GM23338 (cell line): Measurements from ENCODE around the gene ZNF420. TPM values are rescaled to one million over a fixed set of nuclear protein-coding genes. Genes with fewer than 3 reads are reported as not detected.

Source experiments
- ATAC-seq: fragments of 200-7000 bp; cut with Tn5 transposase; 3 replicates; pipeline ENCODE4 v1.9.1; 2020
- DNase-seq: peaks from one replicate; pipeline ENCODE4 v3.0.0-alpha.2; 2015; ENCODE audit warnings: low spot score
- H2AFZ ChIP-seq: fragments of 200-600 bp; sonication (generic); 2 replicates; pipeline ENCODE4 v1.8.0; 2016; ENCODE audit warnings: antibody characterized with exemption, mild to moderate bottlenecking, moderate library complexity
- H3F3A ChIP-seq: fragments of 200-600 bp; sonication (generic); replicated peaks from 2 replicates; pipeline ENCODE4 v1.8.0; 2017; ENCODE audit warnings: antibody characterized with exemption, mixed run types, low read depth
- H3K27ac ChIP-seq: fragments of 200-600 bp; sonication (generic); 2 replicates; pipeline ENCODE4 v1.6.1; 2016; ENCODE audit warnings: low read depth
- H3K27me3 ChIP-seq: fragments of 200-600 bp; sonication (generic); 2 replicates; pipeline ENCODE4 v1.8.0; 2016; ENCODE audit warnings: mild to moderate bottlenecking, mixed run types, moderate library complexity; ENCODE audit not compliant: insufficient read depth
- H3K36me3 ChIP-seq: fragments of 200-600 bp; sonication (generic); 2 replicates; pipeline ENCODE4 v1.8.0; 2016; ENCODE audit warnings: mild to moderate bottlenecking; ENCODE audit not compliant: insufficient read depth
- H3K4me1 ChIP-seq: fragments of 200-600 bp; sonication (generic); 2 replicates; pipeline ENCODE4 v1.8.0; 2016; ENCODE audit warnings: mild to moderate bottlenecking, moderate library complexity; ENCODE audit not compliant: insufficient read depth
- H3K4me2 ChIP-seq: fragments of 200-600 bp; sonication (generic); 2 replicates; pipeline ENCODE4 v1.7.1; 2017; ENCODE audit warnings: mixed run types
- H3K4me3 ChIP-seq: fragments of 200-600 bp; sonication (generic); 2 replicates; pipeline ENCODE4 v1.6.1; 2016; ENCODE audit warnings: mixed run types
- H3K79me2 ChIP-seq: fragments of 200-600 bp; sonication (generic); replicated peaks from 2 replicates; pipeline ENCODE4 v1.8.0; 2017; ENCODE audit warnings: mild to moderate bottlenecking; ENCODE audit not compliant: insufficient read depth
- H3K9me2 ChIP-seq: fragments of 200-600 bp; sonication (generic); 2 replicates; pipeline ENCODE4 v1.8.0; 2017; ENCODE audit not compliant: insufficient read depth
- H4K20me1 ChIP-seq: fragments of 200-600 bp; sonication (generic); replicated peaks from 2 replicates; pipeline ENCODE4 v1.8.0; 2017; ENCODE audit warnings: mild to moderate bottlenecking; ENCODE audit not compliant: insufficient read depth
- H3K27ac Mint-ChIP-seq: 2 replicates; pipeline ENCODE4 v1.8.0; 2020; ENCODE audit warnings: inconsistent platforms, mild to moderate bottlenecking, moderate library complexity, mixed read lengths
- H3K27me3 Mint-ChIP-seq: 3 replicates; pipeline ENCODE4 v1.8.0; 2022; ENCODE audit warnings: low read depth, mild to moderate bottlenecking, moderate library complexity, mixed read lengths, inconsistent platforms; ENCODE audit not compliant: insufficient read depth, poor library complexity
- H3K36me3 Mint-ChIP-seq: 3 replicates; pipeline ENCODE4 v1.8.0; 2021; ENCODE audit warnings: low read depth, mild to moderate bottlenecking, inconsistent platforms, moderate library complexity, mixed read lengths
- H3K4me1 Mint-ChIP-seq: 3 replicates; pipeline ENCODE4 v1.8.0; 2020; ENCODE audit warnings: mild to moderate bottlenecking, inconsistent platforms, mixed read lengths
- H3K4me3 Mint-ChIP-seq: 3 replicates; pipeline ENCODE4 v1.8.0; 2021; ENCODE audit warnings: moderate library complexity, mild to moderate bottlenecking, inconsistent platforms, mixed read lengths
- H3K9me3 Mint-ChIP-seq: 3 replicates; pipeline ENCODE4 v1.8.0; 2020; ENCODE audit warnings: moderate library complexity, mild to moderate bottlenecking, inconsistent platforms, mixed read lengths
- CREB1 ChIP-seq: fragments of 250-450 bp; sonication (Bioruptor Pico); IDR thresholded peaks from 2 replicates; pipeline ENCODE4 v1.5.0; 2020; ENCODE audit warnings: low read depth, mild to moderate bottlenecking, moderate library complexity
- CTCF ChIP-seq, 2 experiments: fragments of 200-600 bp in 1 of 2; sonication (generic) in 1 of 2; conservative IDR thresholded peaks; 2 replicates each; pipeline versions ENCODE4 v1.5.1 to v1.6.1; 2016 to 2017; ENCODE audit warnings: antibody characterized with exemption in 2 of 2, low read depth in 2 of 2, mild to moderate bottlenecking in 2 of 2, moderate library complexity in 1 of 2
- EZH2 ChIP-seq: fragments of 200-600 bp; sonication (generic); IDR thresholded peaks from one replicate; pipeline ENCODE4 v1.8.0; 2017; ENCODE audit warnings: antibody characterized with exemption, mild to moderate bottlenecking, low read depth; ENCODE audit not compliant: unreplicated experiment
- EZH2phosphoT487 ChIP-seq: fragments of 200-600 bp; sonication (generic); IDR thresholded peaks from one replicate; pipeline ENCODE4 v1.8.1; 2018; ENCODE audit warnings: antibody characterized with exemption; ENCODE audit not compliant: unreplicated experiment
- JUNB ChIP-seq: IDR thresholded peaks from one replicate; pipeline ENCODE4 v1.6.1; 2016; ENCODE audit warnings: antibody characterized with exemption; ENCODE audit not compliant: unreplicated experiment
- NANOG ChIP-seq: IDR thresholded peaks from 2 replicates; pipeline ENCODE4 v1.6.1; 2016; ENCODE audit warnings: antibody characterized with exemption, borderline replicate concordance
- POLR2AphosphoS5 ChIP-seq: IDR thresholded peaks from 2 replicates; pipeline ENCODE4 v1.6.1; 2016; ENCODE audit warnings: antibody characterized with exemption, low read depth
- STAT1 ChIP-seq: IDR thresholded peaks from one replicate; pipeline ENCODE4 v1.6.1; 2016; ENCODE audit warnings: antibody characterized with exemption; ENCODE audit not compliant: unreplicated experiment
- ZNF114 ChIP-seq: fragments of 250-450 bp; sonication (Bioruptor Pico); IDR thresholded peaks from 2 replicates; pipeline ENCODE4 v1.5.0; 2020; ENCODE audit warnings: mild to moderate bottlenecking, moderate library complexity
- ZNF331 ChIP-seq: fragments of 250-450 bp; sonication (Bioruptor Pico); IDR thresholded peaks from 2 replicates; pipeline ENCODE4 v1.5.0; 2020; ENCODE audit warnings: low read depth, mild to moderate bottlenecking, moderate library complexity
- polyA plus RNA-seq: library from polyadenylated mRNA; unstranded; fragments of >200 nt; fragmentation: Nextera tagmentation; extraction: Ambion mirVana; gene quantifications from 2 replicates; pipeline ENCODE4 v1.2.1, GENCODE V29; 2016
- total RNA-seq: library from RNA; depleted of rRNA; stranded (reverse); fragments of >200 nt; shearing (Covaris generic); gene quantifications from 2 replicates; pipeline ENCODE4 v1.2.3, GENCODE V29; 2014
- TF ChIP-seq, protein P1 (sequence below): IDR thresholded peaks from 2 replicates; pipeline ENCODE4 v1.6.1; 2016; ENCODE audit warnings: antibody characterized with exemption
- TF ChIP-seq, protein P2 (sequence below): IDR thresholded peaks from one replicate; pipeline ENCODE4 v1.6.1; 2018; ENCODE audit warnings: antibody characterized with exemption; ENCODE audit not compliant: unreplicated experiment
- TF ChIP-seq, protein P3 (sequence below): fragments of 250-450 bp; sonication (Bioruptor Pico); IDR thresholded peaks from 2 replicates; pipeline ENCODE4 v1.5.0; 2020; ENCODE audit warnings: mild to moderate bottlenecking, moderate library complexity

The ZNF420 gene
- total and polyA plus RNA-seq, 2 experiments from 2014 or later = 8.4 to 10.0 TPM

DNA sequence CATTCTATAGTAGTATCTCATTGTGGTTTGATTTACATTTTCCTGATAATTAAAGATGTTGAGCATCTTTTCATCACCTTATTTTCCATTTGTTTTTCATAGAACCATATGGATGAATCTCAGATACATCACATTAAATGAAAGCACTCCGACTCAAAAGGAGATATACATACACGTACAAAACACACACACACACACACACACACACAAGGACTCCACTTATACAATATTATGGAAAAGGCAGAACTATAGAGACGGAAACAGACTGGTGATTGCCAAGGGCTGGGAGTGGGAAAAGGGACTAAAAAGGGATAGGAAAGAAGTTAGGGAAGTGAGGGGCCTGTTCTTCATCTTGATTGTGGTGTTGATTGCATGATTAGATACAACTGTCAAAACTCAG, 70.0 kb downstream of the ZNF420 start:
- TF ChIP-seq EZH2phosphoT487 = no peak
- TF ChIP-seq POLR2AphosphoS5 = no peak
- TF ChIP-seq JUNB = no peak
- TF ChIP-seq STAT1 = no peak
- TF ChIP-seq, protein P1, sequence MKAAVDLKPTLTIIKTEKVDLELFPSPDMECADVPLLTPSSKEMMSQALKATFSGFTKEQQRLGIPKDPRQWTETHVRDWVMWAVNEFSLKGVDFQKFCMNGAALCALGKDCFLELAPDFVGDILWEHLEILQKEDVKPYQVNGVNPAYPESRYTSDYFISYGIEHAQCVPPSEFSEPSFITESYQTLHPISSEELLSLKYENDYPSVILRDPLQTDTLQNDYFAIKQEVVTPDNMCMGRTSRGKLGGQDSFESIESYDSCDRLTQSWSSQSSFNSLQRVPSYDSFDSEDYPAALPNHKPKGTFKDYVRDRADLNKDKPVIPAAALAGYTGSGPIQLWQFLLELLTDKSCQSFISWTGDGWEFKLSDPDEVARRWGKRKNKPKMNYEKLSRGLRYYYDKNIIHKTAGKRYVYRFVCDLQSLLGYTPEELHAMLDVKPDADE = no peak
- TF ChIP-seq NANOG = no peak
- no peak for TF ChIP-seq CTCF (conservative IDR thresholded peaks at IDR 0.05; ENCODE audit: low read depth in 2 of 2)
- no peak for TF ChIP-seq ZNF114 (CRISPR knock-in tag)
- no peak for TF ChIP-seq CREB1 (CRISPR knock-in tag)
- TF ChIP-seq, protein P2, sequence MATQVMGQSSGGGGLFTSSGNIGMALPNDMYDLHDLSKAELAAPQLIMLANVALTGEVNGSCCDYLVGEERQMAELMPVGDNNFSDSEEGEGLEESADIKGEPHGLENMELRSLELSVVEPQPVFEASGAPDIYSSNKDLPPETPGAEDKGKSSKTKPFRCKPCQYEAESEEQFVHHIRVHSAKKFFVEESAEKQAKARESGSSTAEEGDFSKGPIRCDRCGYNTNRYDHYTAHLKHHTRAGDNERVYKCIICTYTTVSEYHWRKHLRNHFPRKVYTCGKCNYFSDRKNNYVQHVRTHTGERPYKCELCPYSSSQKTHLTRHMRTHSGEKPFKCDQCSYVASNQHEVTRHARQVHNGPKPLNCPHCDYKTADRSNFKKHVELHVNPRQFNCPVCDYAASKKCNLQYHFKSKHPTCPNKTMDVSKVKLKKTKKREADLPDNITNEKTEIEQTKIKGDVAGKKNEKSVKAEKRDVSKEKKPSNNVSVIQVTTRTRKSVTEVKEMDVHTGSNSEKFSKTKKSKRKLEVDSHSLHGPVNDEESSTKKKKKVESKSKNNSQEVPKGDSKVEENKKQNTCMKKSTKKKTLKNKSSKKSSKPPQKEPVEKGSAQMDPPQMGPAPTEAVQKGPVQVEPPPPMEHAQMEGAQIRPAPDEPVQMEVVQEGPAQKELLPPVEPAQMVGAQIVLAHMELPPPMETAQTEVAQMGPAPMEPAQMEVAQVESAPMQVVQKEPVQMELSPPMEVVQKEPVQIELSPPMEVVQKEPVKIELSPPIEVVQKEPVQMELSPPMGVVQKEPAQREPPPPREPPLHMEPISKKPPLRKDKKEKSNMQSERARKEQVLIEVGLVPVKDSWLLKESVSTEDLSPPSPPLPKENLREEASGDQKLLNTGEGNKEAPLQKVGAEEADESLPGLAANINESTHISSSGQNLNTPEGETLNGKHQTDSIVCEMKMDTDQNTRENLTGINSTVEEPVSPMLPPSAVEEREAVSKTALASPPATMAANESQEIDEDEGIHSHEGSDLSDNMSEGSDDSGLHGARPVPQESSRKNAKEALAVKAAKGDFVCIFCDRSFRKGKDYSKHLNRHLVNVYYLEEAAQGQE = no peak
- TF ChIP-seq, protein P3, sequence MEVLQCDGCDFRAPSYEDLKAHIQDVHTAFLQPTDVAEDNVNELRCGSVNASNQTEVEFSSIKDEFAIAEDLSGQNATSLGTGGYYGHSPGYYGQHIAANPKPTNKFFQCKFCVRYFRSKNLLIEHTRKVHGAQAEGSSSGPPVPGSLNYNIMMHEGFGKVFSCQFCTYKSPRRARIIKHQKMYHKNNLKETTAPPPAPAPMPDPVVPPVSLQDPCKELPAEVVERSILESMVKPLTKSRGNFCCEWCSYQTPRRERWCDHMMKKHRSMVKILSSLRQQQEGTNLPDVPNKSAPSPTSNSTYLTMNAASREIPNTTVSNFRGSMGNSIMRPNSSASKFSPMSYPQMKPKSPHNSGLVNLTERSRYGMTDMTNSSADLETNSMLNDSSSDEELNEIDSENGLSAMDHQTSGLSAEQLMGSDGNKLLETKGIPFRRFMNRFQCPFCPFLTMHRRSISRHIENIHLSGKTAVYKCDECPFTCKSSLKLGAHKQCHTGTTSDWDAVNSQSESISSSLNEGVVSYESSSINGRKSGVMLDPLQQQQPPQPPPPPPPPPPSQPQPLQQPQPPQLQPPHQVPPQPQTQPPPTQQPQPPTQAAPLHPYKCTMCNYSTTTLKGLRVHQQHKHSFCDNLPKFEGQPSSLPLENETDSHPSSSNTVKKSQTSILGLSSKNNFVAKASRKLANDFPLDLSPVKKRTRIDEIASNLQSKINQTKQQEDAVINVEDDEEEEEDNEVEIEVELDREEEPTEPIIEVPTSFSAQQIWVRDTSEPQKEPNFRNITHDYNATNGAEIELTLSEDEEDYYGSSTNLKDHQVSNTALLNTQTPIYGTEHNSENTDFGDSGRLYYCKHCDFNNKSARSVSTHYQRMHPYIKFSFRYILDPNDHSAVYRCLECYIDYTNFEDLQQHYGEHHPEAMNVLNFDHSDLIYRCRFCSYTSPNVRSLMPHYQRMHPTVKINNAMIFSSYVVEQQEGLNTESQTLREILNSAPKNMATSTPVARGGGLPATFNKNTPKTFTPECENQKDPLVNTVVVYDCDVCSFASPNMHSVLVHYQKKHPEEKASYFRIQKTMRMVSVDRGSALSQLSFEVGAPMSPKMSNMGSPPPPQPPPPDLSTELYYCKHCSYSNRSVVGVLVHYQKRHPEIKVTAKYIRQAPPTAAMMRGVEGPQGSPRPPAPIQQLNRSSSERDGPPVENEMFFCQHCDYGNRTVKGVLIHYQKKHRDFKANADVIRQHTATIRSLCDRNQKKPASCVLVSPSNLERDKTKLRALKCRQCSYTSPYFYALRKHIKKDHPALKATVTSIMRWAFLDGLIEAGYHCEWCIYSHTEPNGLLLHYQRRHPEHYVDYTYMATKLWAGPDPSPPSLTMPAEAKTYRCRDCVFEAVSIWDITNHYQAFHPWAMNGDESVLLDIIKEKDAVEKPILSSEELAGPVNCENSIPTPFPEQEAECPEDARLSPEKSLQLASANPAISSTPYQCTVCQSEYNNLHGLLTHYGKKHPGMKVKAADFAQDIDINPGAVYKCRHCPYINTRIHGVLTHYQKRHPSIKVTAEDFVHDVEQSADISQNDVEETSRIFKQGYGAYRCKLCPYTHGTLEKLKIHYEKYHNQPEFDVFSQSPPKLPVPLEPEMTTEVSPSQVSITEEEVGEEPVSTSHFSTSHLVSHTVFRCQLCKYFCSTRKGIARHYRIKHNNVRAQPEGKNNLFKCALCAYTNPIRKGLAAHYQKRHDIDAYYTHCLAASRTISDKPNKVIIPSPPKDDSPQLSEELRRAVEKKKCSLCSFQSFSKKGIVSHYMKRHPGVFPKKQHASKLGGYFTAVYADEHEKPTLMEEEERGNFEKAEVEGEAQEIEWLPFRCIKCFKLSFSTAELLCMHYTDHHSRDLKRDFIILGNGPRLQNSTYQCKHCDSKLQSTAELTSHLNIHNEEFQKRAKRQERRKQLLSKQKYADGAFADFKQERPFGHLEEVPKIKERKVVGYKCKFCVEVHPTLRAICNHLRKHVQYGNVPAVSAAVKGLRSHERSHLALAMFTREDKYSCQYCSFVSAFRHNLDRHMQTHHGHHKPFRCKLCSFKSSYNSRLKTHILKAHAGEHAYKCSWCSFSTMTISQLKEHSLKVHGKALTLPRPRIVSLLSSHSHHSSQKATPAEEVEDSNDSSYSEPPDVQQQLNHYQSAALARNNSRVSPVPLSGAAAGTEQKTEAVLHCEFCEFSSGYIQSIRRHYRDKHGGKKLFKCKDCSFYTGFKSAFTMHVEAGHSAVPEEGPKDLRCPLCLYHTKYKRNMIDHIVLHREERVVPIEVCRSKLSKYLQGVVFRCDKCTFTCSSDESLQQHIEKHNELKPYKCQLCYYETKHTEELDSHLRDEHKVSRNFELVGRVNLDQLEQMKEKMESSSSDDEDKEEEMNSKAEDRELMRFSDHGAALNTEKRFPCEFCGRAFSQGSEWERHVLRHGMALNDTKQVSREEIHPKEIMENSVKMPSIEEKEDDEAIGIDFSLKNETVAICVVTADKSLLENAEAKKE (CRISPR knock-in tag) = no peak
- TF ChIP-seq EZH2 = no peak
- TF ChIP-seq ZNF331 (CRISPR knock-in tag) = no peak

More for the DNA sequence above, 70.0 kb downstream of the ZNF420 start:
- Histone ChIP-seq H3K27ac (no peak overlapping the region), H4K20me1 (no peaks in the 10 kb centered on the region), H3K27me3 (no peaks in the 10 kb centered on the region), H3K4me3 (no peak overlapping the region), H3F3A (no peaks in the 10 kb centered on the region), H3K79me2 (no peaks in the 10 kb centered on the region), H3K36me3 (peaks cover 19% of the 10 kb centered on the region), H2AFZ (no peak overlapping the region), H3K9me2 (no peaks in the 10 kb centered on the region), H3K4me1 (no peaks in the 10 kb centered on the region), H3K4me2 (no peak overlapping the region)
- no peak for DNase-seq
- Mint-ChIP-seq H3K4me1 (no peaks in the 10 kb centered on the region), H3K9me3 (peaks cover 87% of the 10 kb centered on the region), H3K4me3 (no peak overlapping the region), H3K27ac (no peak overlapping the region), H3K36me3 (peaks cover 62% of the 10 kb centered on the region), H3K27me3 (no peaks in the 10 kb centered on the region)
- ATAC-seq = no peak
